HepG2 (cell line): Measurements from ENCODE around the gene BSG. TPM values are rescaled to one million over a fixed set of nuclear protein-coding genes. Genes with fewer than 3 reads are reported as not detected.

Experiments used
- ARHGAP35 ChIP-seq: sonication (generic); formaldehyde crosslinking; IDR thresholded peaks from 2 replicates; pipeline ENCODE4 v1.9.0; 2022; ENCODE audit warnings: mild to moderate bottlenecking, inconsistent platforms, moderate library complexity, missing genetic modification reagents, borderline replicate concordance
- BRD4 ChIP-seq: sonication (generic); formaldehyde crosslinking; IDR thresholded peaks from 2 replicates; pipeline ENCODE4 v1.4.0; 2020; ENCODE audit warnings: missing genetic modification reagents
- CENPBD1 ChIP-seq: sonication (generic); formaldehyde crosslinking; IDR thresholded peaks from 2 replicates; pipeline ENCODE4 v1.8.0; 2022; ENCODE audit warnings: missing genetic modification reagents, low read depth, mild to moderate bottlenecking, borderline replicate concordance
- ELF4 ChIP-seq: sonication (generic); formaldehyde crosslinking; IDR thresholded peaks from 2 replicates; pipeline ENCODE4 v1.5.0; 2020; ENCODE audit warnings: missing genetic modification reagents, mild to moderate bottlenecking, moderate library complexity, borderline replicate concordance
- HNRNPK ChIP-seq: fragments of 200-400 bp; formaldehyde crosslinking; IDR thresholded peaks from 2 replicates; pipeline ENCODE4 v1.6.1; 2018; ENCODE audit warnings: low read length, low read depth, moderate library complexity, mild to moderate bottlenecking; ENCODE audit not compliant: poor library complexity, severe bottlenecking
- ISX ChIP-seq: sonication (generic); formaldehyde crosslinking; conservative IDR thresholded peaks from 2 replicates; pipeline ENCODE4 v1.5.0; 2020; ENCODE audit warnings: missing genetic modification reagents
- KDM5B ChIP-seq: sonication (generic); formaldehyde crosslinking; IDR thresholded peaks from 2 replicates; pipeline ENCODE4 v1.4.0; 2020; ENCODE audit warnings: missing genetic modification reagents, mild to moderate bottlenecking, borderline replicate concordance
- MEF2D ChIP-seq: sonication (generic); formaldehyde crosslinking; IDR thresholded peaks from 2 replicates; pipeline ENCODE4 v1.5.1; 2020; ENCODE audit warnings: mild to moderate bottlenecking, missing genetic modification reagents
- SMAD1 ChIP-seq: sonication (generic); formaldehyde crosslinking; IDR thresholded peaks from 2 replicates; pipeline ENCODE4 v1.4.0; 2020; ENCODE audit warnings: missing genetic modification reagents, low read depth, mild to moderate bottlenecking, borderline replicate concordance
- SNAI1 ChIP-seq: sonication (generic); formaldehyde crosslinking; IDR thresholded peaks from 2 replicates; pipeline ENCODE4 v1.5.0; 2020; ENCODE audit warnings: mild to moderate bottlenecking, missing genetic modification reagents, borderline replicate concordance
- ZNF441 ChIP-seq: sonication (generic); formaldehyde crosslinking; IDR thresholded peaks from 2 replicates; pipeline ENCODE4 v1.7.0; 2021; ENCODE audit warnings: missing genetic modification reagents, borderline replicate concordance
- ZUFSP ChIP-seq: sonication (generic); formaldehyde crosslinking; IDR thresholded peaks from 2 replicates; pipeline ENCODE4 v1.9.0; 2021; ENCODE audit warnings: missing genetic modification reagents, mild to moderate bottlenecking, borderline replicate concordance
- polyA plus RNA-seq, 8 experiments: library from polyadenylated mRNA; depleted of rRNA in 3 of 8; stranded (reverse) in 7 of 8; unstranded in 1 of 8; fragments of >200 nt; fragmentation: Illumina TruSeq in 4 of 8; extraction: Trizol in 4 of 8; gene quantifications; 2 replicates each; pipeline versions ENCODE4 v1.2.1 to v1.2.3, GENCODE V29; 2011 to 2016; ENCODE audit warnings: low read depth in 4 of 8, missing spikeins in 1 of 8, mixed read lengths in 1 of 8; ENCODE audit not compliant: insufficient read depth in 1 of 8
- total RNA-seq, 5 experiments: library from RNA; depleted of rRNA; stranded (reverse); fragments of >200 nt; fragmentation: Illumina TruSeq; extraction: Trizol; gene quantifications; 2 replicates each; pipeline ENCODE4 v1.2.3, GENCODE V29; 2016; ENCODE audit warnings: low read depth in 1 of 5
- TF ChIP-seq, protein P1 (sequence below): sonication (generic); formaldehyde crosslinking; IDR thresholded peaks from 2 replicates; pipeline ENCODE4 v1.5.1; 2020; ENCODE audit warnings: mild to moderate bottlenecking, missing genetic modification reagents, moderate library complexity
- TF ChIP-seq, protein P2 (sequence below): sonication (generic); formaldehyde crosslinking; IDR thresholded peaks from 2 replicates; pipeline ENCODE4 v1.5.0; 2020; ENCODE audit warnings: mild to moderate bottlenecking, missing genetic modification reagents
- TF ChIP-seq, protein P3 (sequence below): sonication (generic); formaldehyde crosslinking; IDR thresholded peaks from 2 replicates; pipeline ENCODE4 v1.5.1; 2020; ENCODE audit warnings: missing genetic modification reagents, mild to moderate bottlenecking, borderline replicate concordance

The BSG gene
- total and polyA plus RNA-seq, 2 of the 13 experiments (the other 11 are each of a cell fraction or from before 2014, with no cell fraction given) = 309 to 754 TPM

DNA sequence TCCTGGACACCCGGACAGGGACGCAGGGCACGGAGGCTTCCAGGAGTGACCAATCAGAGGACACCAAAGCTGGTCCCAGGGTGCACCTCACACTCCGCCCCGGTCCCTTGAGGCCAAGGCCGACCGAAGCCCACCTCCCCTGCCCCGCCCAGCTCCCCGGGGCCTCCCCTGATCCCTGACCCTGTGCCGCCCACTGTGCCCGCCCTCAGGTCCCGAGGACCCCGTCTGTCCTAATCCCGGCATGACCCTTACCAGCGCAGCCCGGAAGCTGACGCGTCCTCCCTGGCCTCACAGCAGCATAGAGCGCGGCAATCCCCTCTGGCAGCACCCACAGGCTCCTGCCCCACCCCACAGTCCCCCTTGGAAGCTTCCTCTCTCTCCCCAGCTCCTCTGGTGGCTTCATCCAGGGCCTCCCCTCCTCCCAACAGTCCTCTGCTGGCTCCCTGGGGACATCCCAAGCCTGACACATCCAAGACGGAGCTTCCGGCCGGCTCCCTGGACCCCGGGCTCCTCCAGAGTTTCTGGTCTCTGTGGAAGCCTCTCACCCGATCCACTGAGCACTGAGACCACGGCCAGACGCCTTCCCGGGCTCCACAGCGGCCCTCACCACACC lies 48.2 kb upstream of the BSG start (continued):
- TF ChIP-seq ELF4 (CRISPR knock-in tag) (0 out of 2 replicates have a peak, but pooled peaks have one; percentile 29), ZUFSP (CRISPR knock-in tag) (no peak), SNAI1 (CRISPR knock-in tag) (no peak), ARHGAP35 (no peak), HNRNPK (no peak), SMAD1 (CRISPR knock-in tag) (no peak), BRD4 (peak; percentile 69; the same call in 1 of the 2 replicates), ZNF441 (CRISPR knock-in tag) (peak; percentile 77; the same call in 1 of the 2 replicates), CENPBD1 (no peak), KDM5B (peak; percentile 68; the same call in 1 of the 2 replicates), MEF2D (CRISPR knock-in tag) (peak; percentile 85), ISX (CRISPR knock-in tag) (no peak)
- TF ChIP-seq, protein P1, sequence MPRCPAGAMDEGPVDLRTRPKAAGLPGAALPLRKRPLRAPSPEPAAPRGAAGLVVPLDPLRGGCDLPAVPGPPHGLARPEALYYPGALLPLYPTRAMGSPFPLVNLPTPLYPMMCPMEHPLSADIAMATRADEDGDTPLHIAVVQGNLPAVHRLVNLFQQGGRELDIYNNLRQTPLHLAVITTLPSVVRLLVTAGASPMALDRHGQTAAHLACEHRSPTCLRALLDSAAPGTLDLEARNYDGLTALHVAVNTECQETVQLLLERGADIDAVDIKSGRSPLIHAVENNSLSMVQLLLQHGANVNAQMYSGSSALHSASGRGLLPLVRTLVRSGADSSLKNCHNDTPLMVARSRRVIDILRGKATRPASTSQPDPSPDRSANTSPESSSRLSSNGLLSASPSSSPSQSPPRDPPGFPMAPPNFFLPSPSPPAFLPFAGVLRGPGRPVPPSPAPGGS (CRISPR knock-in tag) = no peak
- TF ChIP-seq, protein P2, sequence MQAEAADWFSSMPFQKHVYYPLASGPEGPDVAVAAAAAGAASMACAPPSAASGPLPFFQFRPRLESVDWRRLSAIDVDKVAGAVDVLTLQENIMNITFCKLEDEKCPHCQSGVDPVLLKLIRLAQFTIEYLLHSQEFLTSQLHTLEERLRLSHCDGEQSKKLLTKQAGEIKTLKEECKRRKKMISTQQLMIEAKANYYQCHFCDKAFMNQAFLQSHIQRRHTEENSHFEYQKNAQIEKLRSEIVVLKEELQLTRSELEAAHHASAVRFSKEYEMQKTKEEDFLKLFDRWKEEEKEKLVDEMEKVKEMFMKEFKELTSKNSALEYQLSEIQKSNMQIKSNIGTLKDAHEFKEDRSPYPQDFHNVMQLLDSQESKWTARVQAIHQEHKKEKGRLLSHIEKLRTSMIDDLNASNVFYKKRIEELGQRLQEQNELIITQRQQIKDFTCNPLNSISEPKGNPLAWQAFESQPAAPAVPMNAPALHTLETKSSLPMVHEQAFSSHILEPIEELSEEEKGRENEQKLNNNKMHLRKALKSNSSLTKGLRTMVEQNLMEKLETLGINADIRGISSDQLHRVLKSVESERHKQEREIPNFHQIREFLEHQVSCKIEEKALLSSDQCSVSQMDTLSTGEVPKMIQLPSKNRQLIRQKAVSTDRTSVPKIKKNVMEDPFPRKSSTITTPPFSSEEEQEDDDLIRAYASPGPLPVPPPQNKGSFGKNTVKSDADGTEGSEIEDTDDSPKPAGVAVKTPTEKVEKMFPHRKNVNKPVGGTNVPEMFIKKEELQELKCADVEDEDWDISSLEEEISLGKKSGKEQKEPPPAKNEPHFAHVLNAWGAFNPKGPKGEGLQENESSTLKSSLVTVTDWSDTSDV (CRISPR knock-in tag) = no peak
- TF ChIP-seq, protein P3, sequence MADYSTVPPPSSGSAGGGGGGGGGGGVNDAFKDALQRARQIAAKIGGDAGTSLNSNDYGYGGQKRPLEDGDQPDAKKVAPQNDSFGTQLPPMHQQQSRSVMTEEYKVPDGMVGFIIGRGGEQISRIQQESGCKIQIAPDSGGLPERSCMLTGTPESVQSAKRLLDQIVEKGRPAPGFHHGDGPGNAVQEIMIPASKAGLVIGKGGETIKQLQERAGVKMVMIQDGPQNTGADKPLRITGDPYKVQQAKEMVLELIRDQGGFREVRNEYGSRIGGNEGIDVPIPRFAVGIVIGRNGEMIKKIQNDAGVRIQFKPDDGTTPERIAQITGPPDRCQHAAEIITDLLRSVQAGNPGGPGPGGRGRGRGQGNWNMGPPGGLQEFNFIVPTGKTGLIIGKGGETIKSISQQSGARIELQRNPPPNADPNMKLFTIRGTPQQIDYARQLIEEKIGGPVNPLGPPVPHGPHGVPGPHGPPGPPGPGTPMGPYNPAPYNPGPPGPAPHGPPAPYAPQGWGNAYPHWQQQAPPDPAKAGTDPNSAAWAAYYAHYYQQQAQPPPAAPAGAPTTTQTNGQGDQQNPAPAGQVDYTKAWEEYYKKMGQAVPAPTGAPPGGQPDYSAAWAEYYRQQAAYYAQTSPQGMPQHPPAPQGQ (CRISPR knock-in tag) = no peak
